Measurements from ENCODE around the gene BTN1A1.

GRCh38 chr6:26532699-26533531 lies 32.8 kb downstream of the BTN1A1 start:
- TF ChIP-seq CTCF (IDR thresholded peaks at IDR 0.05; ENCODE audit: insufficient read depth, low read length) (no peak), SPI1 (IDR thresholded peaks at IDR 0.05; ENCODE audit: borderline replicate concordance, low read depth) (no peak), REST (IDR thresholded peaks at IDR 0.05; ENCODE audit: insufficient replicate concordance, low read depth) (no peak)

All from HL-60 (cell line).